ENCODE data around the gene RAB6B.

RAB6B gene

GRCh38 chr3:133830071-133830470 is 65.6 kb downstream of the RAB6B start:
- no peak overlapping the region for H3K9ac ChIP-seq (ENCODE audit: low read length)
- no peaks in the 10 kb centered on the region for H3K27me3 ChIP-seq (ENCODE audit: control insufficient read depth, insufficient read depth, low read length)
- no peak overlapping the region for H3K4me3 ChIP-seq (ENCODE audit: low read length)
- no peaks in the 10 kb centered on the region for H3K36me3 ChIP-seq (ENCODE audit: control insufficient read depth, insufficient read depth, low read length)
- H3K27ac ChIP-seq (ENCODE audit: low read depth, low read length) = no peak overlapping the region
- no peaks in the 10 kb centered on the region for H3K4me1 ChIP-seq (ENCODE audit: control insufficient read depth, insufficient read depth, low read length)

DNA sequence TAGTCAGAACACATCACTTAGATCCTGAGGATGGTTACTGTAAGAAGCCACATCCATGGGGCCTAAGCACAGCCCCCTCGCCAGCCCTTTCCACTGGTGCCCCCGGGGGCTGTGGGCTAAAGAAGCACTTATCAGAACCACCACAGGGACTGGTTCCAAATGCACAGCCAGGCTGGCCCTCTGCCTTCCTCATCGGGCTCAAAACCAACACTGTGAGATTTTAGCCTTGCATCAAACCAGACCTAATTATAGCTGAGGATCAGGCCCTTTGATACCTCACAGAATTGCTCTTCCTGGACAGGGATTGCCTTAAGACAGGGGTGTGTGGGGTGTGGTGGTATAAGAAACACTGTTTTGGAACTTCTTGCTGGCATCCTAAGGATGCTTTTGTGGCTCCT is 66.4 kb downstream of the RAB6B start:
- Histone ChIP-seq H3K4me3 (ENCODE audit: low read length) (no peak overlapping the region), H3K4me1 (ENCODE audit: control insufficient read depth, insufficient read depth, low read length) (no peaks in the 10 kb centered on the region), H3K36me3 (ENCODE audit: control insufficient read depth, insufficient read depth, low read length) (no peaks in the 10 kb centered on the region), H3K27ac (ENCODE audit: low read depth, low read length) (no peak overlapping the region), H3K27me3 (ENCODE audit: control insufficient read depth, insufficient read depth, low read length) (no peaks in the 10 kb centered on the region), H3K9ac (ENCODE audit: low read length) (no peak overlapping the region)

DNA sequence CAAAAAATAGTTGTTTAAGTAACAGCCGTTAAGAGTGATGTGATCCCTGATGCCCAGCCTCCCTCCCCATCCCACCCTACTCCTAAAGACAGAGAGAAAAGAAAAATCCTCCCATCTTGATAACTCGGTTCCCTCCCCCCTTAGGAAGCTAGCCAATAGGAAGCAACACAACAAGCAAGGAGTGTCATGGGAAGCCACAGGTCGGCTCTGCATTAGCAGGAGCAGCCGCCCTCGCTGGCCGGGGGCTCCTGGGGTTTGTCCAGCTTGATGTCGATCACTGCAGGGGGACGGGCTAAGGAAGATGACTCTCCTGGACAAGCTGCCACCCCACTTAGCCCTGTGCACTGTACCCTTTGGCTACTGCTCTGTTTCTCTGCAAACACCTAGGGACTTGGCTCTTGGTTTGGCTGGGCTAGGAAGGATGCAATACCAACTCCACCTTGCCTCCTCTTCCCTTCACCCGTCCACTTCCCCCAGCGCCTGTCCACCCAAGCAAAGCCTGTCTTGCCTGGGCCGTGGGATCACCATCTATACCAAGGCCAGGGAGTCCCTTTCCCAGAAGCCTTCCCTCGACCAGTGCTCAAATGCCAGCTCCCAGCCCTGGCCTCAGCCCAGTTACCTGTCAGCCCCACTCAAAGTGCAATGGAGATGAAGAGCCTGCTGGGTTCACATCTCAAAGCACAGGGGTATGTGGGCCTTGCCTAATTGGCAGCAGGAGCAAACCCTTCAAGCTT is 66.9 kb downstream of the RAB6B start:
- no peaks in the 10 kb centered on the region for H3K4me1 ChIP-seq (ENCODE audit: control insufficient read depth, insufficient read depth, low read length)
- no peaks in the 10 kb centered on the region for H3K27me3 ChIP-seq (ENCODE audit: control insufficient read depth, insufficient read depth, low read length)
- no peaks in the 10 kb centered on the region for H3K36me3 ChIP-seq (ENCODE audit: control insufficient read depth, insufficient read depth, low read length)
- no peak overlapping the region for H3K9ac ChIP-seq (ENCODE audit: low read length)
- no peak overlapping the region for H3K4me3 ChIP-seq (ENCODE audit: low read length)
- H3K27ac ChIP-seq (ENCODE audit: low read depth, low read length) = no peak overlapping the region

GRCh38 chr3:133827684-133828083 is 68.0 kb downstream of the RAB6B start:
- no peaks in the 10 kb centered on the region for H3K36me3 ChIP-seq (ENCODE audit: control insufficient read depth, insufficient read depth, low read length)
- H3K4me1 ChIP-seq (ENCODE audit: control insufficient read depth, insufficient read depth, low read length) = no peaks in the 10 kb centered on the region
- H3K9ac ChIP-seq (ENCODE audit: low read length) = no peak overlapping the region
- no peak overlapping the region for H3K27ac ChIP-seq (ENCODE audit: low read depth, low read length)
- H3K27me3 ChIP-seq (ENCODE audit: control insufficient read depth, insufficient read depth, low read length) = no peaks in the 10 kb centered on the region
- no peak overlapping the region for H3K4me3 ChIP-seq (ENCODE audit: low read length)

GRCh38 chr3:133827136-133827535 is 68.5 kb downstream of the RAB6B start:
- no peaks in the 10 kb centered on the region for H3K36me3 ChIP-seq (ENCODE audit: control insufficient read depth, insufficient read depth, low read length)
- no peak overlapping the region for H3K4me3 ChIP-seq (ENCODE audit: low read length)
- no peak overlapping the region for H3K27ac ChIP-seq (ENCODE audit: low read depth, low read length)
- no peaks in the 10 kb centered on the region for H3K27me3 ChIP-seq (ENCODE audit: control insufficient read depth, insufficient read depth, low read length)
- no peak overlapping the region for H3K9ac ChIP-seq (ENCODE audit: low read length)
- no peaks in the 10 kb centered on the region for H3K4me1 ChIP-seq (ENCODE audit: control insufficient read depth, insufficient read depth, low read length)

DNA sequence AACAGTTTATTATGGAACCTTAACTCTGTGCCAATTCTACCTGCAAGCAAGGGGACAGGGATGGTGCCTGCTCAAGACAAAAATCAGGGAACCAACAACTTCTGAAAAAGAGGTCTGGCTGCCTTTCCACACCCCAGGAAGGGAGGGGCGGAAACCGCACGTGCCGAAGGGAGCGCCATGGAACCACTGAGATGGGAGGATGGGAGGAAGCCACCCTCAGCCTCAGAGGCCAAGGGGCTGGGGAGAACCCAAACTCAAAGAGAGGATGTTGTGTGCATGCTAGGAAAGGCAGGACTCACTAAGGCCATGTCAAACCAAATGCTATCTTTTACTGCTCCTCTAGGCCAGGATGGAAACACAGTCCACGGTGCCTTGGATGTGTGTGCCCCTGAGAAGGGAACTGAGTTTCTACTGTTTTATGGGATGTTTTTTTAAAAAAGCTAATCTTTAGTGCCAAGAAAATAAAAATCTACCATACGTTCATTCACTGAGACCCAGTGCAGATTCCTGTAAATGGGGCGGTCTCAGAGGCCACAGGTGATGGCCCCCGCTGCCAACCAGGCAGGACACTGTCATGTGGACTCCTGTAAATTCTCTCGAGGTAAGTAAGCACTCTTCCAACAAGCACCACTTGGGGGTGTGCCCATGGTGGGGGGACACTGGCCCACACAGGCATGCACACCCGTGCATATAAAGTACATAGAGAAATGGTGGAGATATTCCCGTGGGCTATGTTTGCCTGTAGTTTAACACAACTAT is 69.5 kb downstream of the RAB6B start:
- Histone ChIP-seq H3K4me3 (ENCODE audit: low read length) (no peak overlapping the region), H3K9ac (ENCODE audit: low read length) (no peak overlapping the region), H3K27me3 (ENCODE audit: control insufficient read depth, insufficient read depth, low read length) (no peaks in the 10 kb centered on the region), H3K36me3 (ENCODE audit: control insufficient read depth, insufficient read depth, low read length) (peaks cover 5% of the 10 kb centered on the region), H3K4me1 (ENCODE audit: control insufficient read depth, insufficient read depth, low read length) (no peaks in the 10 kb centered on the region), H3K27ac (ENCODE audit: low read depth, low read length) (no peak overlapping the region)

GRCh38 chr3:133824961-133825485 is 70.7 kb downstream of the RAB6B start:
- H3K27ac ChIP-seq (ENCODE audit: low read depth, low read length) = no peak overlapping the region

GRCh38 chr3:133821767-133822638 is 73.7 kb downstream of the RAB6B start:
- H3K27me3 ChIP-seq (ENCODE audit: control insufficient read depth, insufficient read depth, low read length) = no peaks in the 10 kb centered on the region
- no peak overlapping the region for H3K9ac ChIP-seq (ENCODE audit: low read length)
- H3K36me3 ChIP-seq (ENCODE audit: control insufficient read depth, insufficient read depth, low read length) = peaks cover 26% of the 10 kb centered on the region
- no peaks in the 10 kb centered on the region for H3K4me1 ChIP-seq (ENCODE audit: control insufficient read depth, insufficient read depth, low read length)
- H3K27ac ChIP-seq (ENCODE audit: low read depth, low read length) = no peak overlapping the region
- H3K4me3 ChIP-seq (ENCODE audit: low read length) = no peak overlapping the region

More at GRCh38 chr3:133824961-133825485, 70.7 kb downstream of the RAB6B start:
- no peaks in the 10 kb centered on the region for H3K4me1 ChIP-seq (ENCODE audit: control insufficient read depth, insufficient read depth, low read length)
- H3K9ac ChIP-seq (ENCODE audit: low read length) = no peak overlapping the region
- H3K4me3 ChIP-seq (ENCODE audit: low read length) = no peak overlapping the region
- H3K36me3 ChIP-seq (ENCODE audit: control insufficient read depth, insufficient read depth, low read length) = peaks cover 13% of the 10 kb centered on the region
- H3K27me3 ChIP-seq (ENCODE audit: control insufficient read depth, insufficient read depth, low read length) = no peaks in the 10 kb centered on the region

- Histone ChIP-seq H3K27me3 (ENCODE audit: control insufficient read depth, insufficient read depth, low read length) (no peaks in the 10 kb centered on the region), H3K4me1 (ENCODE audit: control insufficient read depth, insufficient read depth, low read length) (no peaks in the 10 kb centered on the region), H3K9ac (ENCODE audit: low read length) (no peak overlapping the region), H3K4me3 (ENCODE audit: low read length) (no peak overlapping the region), H3K36me3 (ENCODE audit: control insufficient read depth, insufficient read depth, low read length) (peaks cover 26% of the 10 kb centered on the region), H3K27ac (ENCODE audit: low read depth, low read length) (no peak overlapping the region)
These were observed 74.6 kb downstream of the RAB6B start for GRCh38 chr3:133820889-133821675.

DNA sequence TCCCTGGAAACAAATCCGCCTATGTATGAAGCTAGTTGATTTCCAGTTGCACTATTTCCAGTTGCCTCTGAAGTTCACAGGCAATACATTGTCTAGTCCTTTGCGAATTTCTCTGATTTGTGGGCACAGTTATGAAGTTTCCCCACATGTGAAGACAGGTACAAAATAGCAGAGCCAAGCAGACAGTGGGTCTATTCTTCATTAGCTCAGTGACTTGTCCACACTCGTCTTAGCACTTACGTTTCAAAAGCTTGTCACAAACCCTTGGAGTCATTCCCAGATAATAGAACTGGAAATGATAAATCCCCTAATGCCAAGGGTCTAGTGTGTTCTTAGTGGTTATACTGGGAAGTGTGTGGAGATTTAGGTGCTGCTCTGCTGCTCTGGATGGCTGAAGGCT is 75.6 kb downstream of the RAB6B start:
- H3K4me3 ChIP-seq (ENCODE audit: low read length) = no peak overlapping the region
- peaks cover 26% of the 10 kb centered on the region for H3K36me3 ChIP-seq (ENCODE audit: control insufficient read depth, insufficient read depth, low read length)
- H3K4me1 ChIP-seq (ENCODE audit: control insufficient read depth, insufficient read depth, low read length) = no peaks in the 10 kb centered on the region
- no peak overlapping the region for H3K9ac ChIP-seq (ENCODE audit: low read length)
- H3K27ac ChIP-seq (ENCODE audit: low read depth, low read length) = no peak overlapping the region
- H3K27me3 ChIP-seq (ENCODE audit: control insufficient read depth, insufficient read depth, low read length) = no peaks in the 10 kb centered on the region

DNA sequence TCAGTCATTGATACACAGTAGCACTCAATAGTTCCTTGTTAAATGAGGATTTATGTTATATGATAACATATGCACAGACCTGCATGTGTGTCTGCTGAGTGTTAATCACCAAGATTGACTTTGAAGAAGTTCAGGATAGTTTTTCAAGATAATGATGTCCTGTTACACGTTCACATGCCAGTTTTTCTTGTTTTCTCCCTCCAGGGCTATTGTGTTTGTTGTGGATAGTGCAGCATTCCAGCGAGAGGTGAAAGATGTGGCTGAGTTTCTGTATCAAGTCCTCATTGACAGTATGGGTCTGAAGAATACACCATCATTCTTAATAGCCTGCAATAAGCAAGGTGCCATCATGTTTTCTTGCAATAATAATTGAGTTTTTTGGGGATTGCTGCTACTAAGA is 80.3 kb downstream of the RAB6B start:
- no peaks in the 10 kb centered on the region for H3K27me3 ChIP-seq (ENCODE audit: control insufficient read depth, insufficient read depth, low read length)
- no peak overlapping the region for H3K27ac ChIP-seq (ENCODE audit: low read depth, low read length)
- no peak overlapping the region for H3K4me3 ChIP-seq (ENCODE audit: low read length)
- H3K36me3 ChIP-seq (ENCODE audit: control insufficient read depth, insufficient read depth, low read length) = peaks cover 20% of the 10 kb centered on the region
- no peak overlapping the region for H3K9ac ChIP-seq (ENCODE audit: low read length)
- no peaks in the 10 kb centered on the region for H3K4me1 ChIP-seq (ENCODE audit: control insufficient read depth, insufficient read depth, low read length)
